ENCODE data around the gene SLC25A10. TPM values are rescaled to one million over a fixed set of nuclear protein-coding genes. Genes with fewer than 3 reads are reported as not detected.

The SLC25A10 gene
- total RNA-seq, 1 donor from 2014 or later = 60.8 TPM

- H3K4me1 Mint-ChIP-seq (ENCODE audit: low read depth, unreplicated experiment) = peaks cover 22% of the 10 kb centered on the region
- peak overlapping the region; percentile 90 for H3K4me3 Mint-ChIP-seq (ENCODE audit: unreplicated experiment)
- peaks cover 15% of the 10 kb centered on the region for H3K9me3 Mint-ChIP-seq (ENCODE audit: unreplicated experiment)
- no peaks in the 10 kb centered on the region for H3K36me3 Mint-ChIP-seq (ENCODE audit: unreplicated experiment)
- TF ChIP-seq, protein P1, sequence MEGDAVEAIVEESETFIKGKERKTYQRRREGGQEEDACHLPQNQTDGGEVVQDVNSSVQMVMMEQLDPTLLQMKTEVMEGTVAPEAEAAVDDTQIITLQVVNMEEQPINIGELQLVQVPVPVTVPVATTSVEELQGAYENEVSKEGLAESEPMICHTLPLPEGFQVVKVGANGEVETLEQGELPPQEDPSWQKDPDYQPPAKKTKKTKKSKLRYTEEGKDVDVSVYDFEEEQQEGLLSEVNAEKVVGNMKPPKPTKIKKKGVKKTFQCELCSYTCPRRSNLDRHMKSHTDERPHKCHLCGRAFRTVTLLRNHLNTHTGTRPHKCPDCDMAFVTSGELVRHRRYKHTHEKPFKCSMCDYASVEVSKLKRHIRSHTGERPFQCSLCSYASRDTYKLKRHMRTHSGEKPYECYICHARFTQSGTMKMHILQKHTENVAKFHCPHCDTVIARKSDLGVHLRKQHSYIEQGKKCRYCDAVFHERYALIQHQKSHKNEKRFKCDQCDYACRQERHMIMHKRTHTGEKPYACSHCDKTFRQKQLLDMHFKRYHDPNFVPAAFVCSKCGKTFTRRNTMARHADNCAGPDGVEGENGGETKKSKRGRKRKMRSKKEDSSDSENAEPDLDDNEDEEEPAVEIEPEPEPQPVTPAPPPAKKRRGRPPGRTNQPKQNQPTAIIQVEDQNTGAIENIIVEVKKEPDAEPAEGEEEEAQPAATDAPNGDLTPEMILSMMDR (IDR thresholded peaks at IDR 0.05; ENCODE audit: partially characterized antibody, unreplicated experiment) = no peak
- peaks cover 2% of the 10 kb centered on the region for H3K27me3 Mint-ChIP-seq (ENCODE audit: unreplicated experiment)
- DNase-seq = no peak
- H3K27ac Mint-ChIP-seq (ENCODE audit: unreplicated experiment) = peak overlapping the region; percentile 82
These were observed 27.0 kb upstream of the SLC25A10 start for GRCh38 chr17:81685108-81685507.

GRCh38 chr17:81686614-81687013 is 25.5 kb upstream of the SLC25A10 start:
- peak overlapping the region; percentile 33 for H3K27ac Mint-ChIP-seq (ENCODE audit: unreplicated experiment)
- TF ChIP-seq, protein P1 (IDR thresholded peaks at IDR 0.05; ENCODE audit: partially characterized antibody, unreplicated experiment) = no peak
- H3K36me3 Mint-ChIP-seq (ENCODE audit: unreplicated experiment) = no peaks in the 10 kb centered on the region
- peak overlapping the region; percentile 49 for H3K4me3 Mint-ChIP-seq (ENCODE audit: unreplicated experiment)
- peaks cover 16% of the 10 kb centered on the region for H3K9me3 Mint-ChIP-seq (ENCODE audit: unreplicated experiment)
- peaks cover 22% of the 10 kb centered on the region for H3K4me1 Mint-ChIP-seq (ENCODE audit: low read depth, unreplicated experiment)
- DNase-seq = no peak
- H3K27me3 Mint-ChIP-seq (ENCODE audit: unreplicated experiment) = peaks cover 2% of the 10 kb centered on the region

DNA sequence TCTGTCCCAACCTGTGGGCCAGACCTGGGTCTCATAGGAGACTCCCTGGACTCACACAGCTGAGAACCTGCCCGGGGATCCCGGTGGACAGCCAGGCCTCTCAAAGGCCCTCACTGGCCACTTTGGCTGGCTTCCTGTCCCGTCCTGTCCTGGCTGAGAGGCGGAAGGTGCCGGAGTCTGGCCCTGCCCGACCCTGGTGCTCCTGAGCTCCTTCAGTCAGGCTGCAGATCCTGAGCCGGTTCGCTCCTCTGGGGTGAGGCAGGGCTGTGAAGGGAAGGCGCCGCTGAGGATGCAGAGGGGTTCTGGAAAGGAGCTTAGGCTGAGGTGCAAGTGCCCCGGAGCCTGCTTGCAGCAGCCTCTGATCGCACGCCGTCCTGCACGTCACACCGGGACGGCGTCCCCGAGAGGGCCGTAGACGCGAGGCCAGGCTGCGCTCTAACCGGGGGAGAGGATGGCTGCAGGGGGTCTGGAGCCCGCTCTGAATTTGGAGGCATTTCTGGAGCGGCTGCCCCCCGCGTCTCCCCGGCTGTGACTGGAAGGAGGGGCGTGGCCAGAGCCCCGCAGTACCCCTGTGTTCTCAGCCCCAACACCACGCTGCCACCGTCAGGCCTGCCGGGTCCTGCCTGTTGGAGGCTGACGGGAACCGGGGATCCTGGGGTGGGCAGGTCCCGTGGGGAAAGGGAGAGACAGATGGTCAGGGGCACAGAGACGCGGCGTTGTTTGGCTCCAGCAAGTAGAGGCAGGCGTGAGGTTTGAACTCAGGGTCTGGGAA is 24.1 kb upstream of the SLC25A10 start:
- Mint-ChIP-seq H3K27ac (ENCODE audit: unreplicated experiment) (peak overlapping the region; percentile 88), H3K9me3 (ENCODE audit: unreplicated experiment) (peaks cover 22% of the 10 kb centered on the region), H3K27me3 (ENCODE audit: unreplicated experiment) (peaks cover 2% of the 10 kb centered on the region), H3K36me3 (ENCODE audit: unreplicated experiment) (no peaks in the 10 kb centered on the region), H3K4me1 (ENCODE audit: low read depth, unreplicated experiment) (peaks cover 17% of the 10 kb centered on the region), H3K4me3 (ENCODE audit: unreplicated experiment) (peak overlapping the region; percentile 55)
- DNase-seq = peak; percentile 47
- TF ChIP-seq, protein P1 (IDR thresholded peaks at IDR 0.05; ENCODE audit: partially characterized antibody, unreplicated experiment) = no peak

- peak overlapping the region; percentile 4 for H3K4me3 Mint-ChIP-seq (ENCODE audit: unreplicated experiment)
- H3K9me3 Mint-ChIP-seq (ENCODE audit: unreplicated experiment) = peaks cover 21% of the 10 kb centered on the region
- peak overlapping the region; percentile 88 for H3K27ac Mint-ChIP-seq (ENCODE audit: unreplicated experiment)
These were observed 23.5 kb upstream of the SLC25A10 start for GRCh38 chr17:81688616-81689015.

GRCh38 chr17:81690066-81690465 is 22.0 kb upstream of the SLC25A10 start:
- Mint-ChIP-seq H3K27ac (ENCODE audit: unreplicated experiment) (peak overlapping the region; percentile 88), H3K4me3 (ENCODE audit: unreplicated experiment) (peak overlapping the region; percentile 38), H3K27me3 (ENCODE audit: unreplicated experiment) (no peaks in the 10 kb centered on the region), H3K9me3 (ENCODE audit: unreplicated experiment) (peaks cover 19% of the 10 kb centered on the region), H3K36me3 (ENCODE audit: unreplicated experiment) (no peaks in the 10 kb centered on the region), H3K4me1 (ENCODE audit: low read depth, unreplicated experiment) (peaks cover 15% of the 10 kb centered on the region)
- no peak for DNase-seq
- TF ChIP-seq, protein P1 (IDR thresholded peaks at IDR 0.05; ENCODE audit: partially characterized antibody, unreplicated experiment) = no peak

More at GRCh38 chr17:81688616-81689015, 23.5 kb upstream of the SLC25A10 start:
- Mint-ChIP-seq H3K4me1 (ENCODE audit: low read depth, unreplicated experiment) (peaks cover 17% of the 10 kb centered on the region), H3K36me3 (ENCODE audit: unreplicated experiment) (no peaks in the 10 kb centered on the region), H3K27me3 (ENCODE audit: unreplicated experiment) (peaks cover 1% of the 10 kb centered on the region)
- DNase-seq = no peak
- TF ChIP-seq, protein P1 (IDR thresholded peaks at IDR 0.05; ENCODE audit: partially characterized antibody, unreplicated experiment) = no peak

Measured in glutamatergic neuron (in vitro differentiated cells).